CD4-positive, alpha-beta T cell (primary cell): ENCODE data around the gene HOXA3. TPM values are rescaled to one million over a fixed set of nuclear protein-coding genes. Genes with fewer than 3 reads are reported as not detected.

Experiments used
- ATAC-seq: fragments of 200-7000 bp; cut with Tn5 transposase; one replicate; pipeline ENCODE4 v1.10.0; 2022; ENCODE audit warnings: mild to moderate bottlenecking; ENCODE audit not compliant: poor library complexity
- CTCF ChIA-PET: fragments of 350-600 bp; sonication (Branson Sonifier 250); formaldehyde crosslinking; loops from one replicate; lab custom pipeline; 2021; ENCODE audit warnings: antibody characterized with exemption, inconsistent platforms; lab: Charles Lee
- POLR2A ChIA-PET: fragments of 350-600 bp; sonication (Branson Sonifier 250); formaldehyde crosslinking; loops from one replicate; lab custom pipeline; 2021; ENCODE audit warnings: antibody characterized with exemption, inconsistent platforms; lab: Charles Lee
- DNase-seq, 14 experiments: peaks; one replicate each; pipeline ENCODE4 v3.0.0-alpha.2; 2013 to 2020; ENCODE audit warnings: mixed read lengths in 2 of 14
- H3K27ac ChIP-seq, 2 donors: one replicate each; pipeline versions ENCODE4 v1.5.1 to v1.7.0; 2013; ENCODE audit warnings: low read length in 2 of 2, low read depth in 1 of 2, mild to moderate bottlenecking in 1 of 2
- H3K27me3 ChIP-seq, 2 experiments: 1 replicate in 1 of 2; 2 replicates in 1 of 2; pipeline versions ENCODE4 v1.6.1 to v1.7.0; 2013; ENCODE audit warnings: low read length in 2 of 2, control low read depth in 1 of 2, mild to moderate bottlenecking in 1 of 2, moderate library complexity in 1 of 2; ENCODE audit not compliant: insufficient read depth in 2 of 2, control insufficient read depth in 1 of 2
- H3K36me3 ChIP-seq: one replicate; pipeline ENCODE4 v1.6.1; 2013; ENCODE audit warnings: low read length, control low read depth; ENCODE audit not compliant: insufficient read depth
- H3K4me1 ChIP-seq: one replicate; pipeline ENCODE4 v1.6.1; 2013; ENCODE audit warnings: low read length, control low read depth; ENCODE audit not compliant: insufficient read depth
- H3K4me3 ChIP-seq: one replicate; pipeline ENCODE4 v1.5.1; 2013; ENCODE audit warnings: mild to moderate bottlenecking, low read length, moderate library complexity
- H3K9me3 ChIP-seq, 2 experiments: 1 replicate in 1 of 2; 2 replicates in 1 of 2; pipeline versions ENCODE4 v1.6.1 to v1.7.0; 2013; ENCODE audit warnings: low read length in 2 of 2, mild to moderate bottlenecking in 2 of 2, control low read depth in 1 of 2, moderate library complexity in 1 of 2; ENCODE audit not compliant: control insufficient read depth in 1 of 2, insufficient read depth in 1 of 2
- H3K27ac Mint-ChIP-seq: one replicate; pipeline ENCODE4 v1.8.0; 2020; ENCODE audit warnings: mixed read lengths
- H3K27me3 Mint-ChIP-seq: one replicate; pipeline ENCODE4 v1.8.0; 2021; ENCODE audit warnings: mixed read lengths
- H3K36me3 Mint-ChIP-seq: one replicate; pipeline ENCODE4 v1.8.0; 2021; ENCODE audit warnings: low read depth, mixed read lengths
- H3K4me1 Mint-ChIP-seq: one replicate; pipeline ENCODE4 v1.8.0; 2021; ENCODE audit warnings: low read depth, mixed read lengths
- H3K4me3 Mint-ChIP-seq: one replicate; pipeline ENCODE4 v1.8.0; 2020; ENCODE audit warnings: mild to moderate bottlenecking, mixed read lengths
- H3K9me3 Mint-ChIP-seq: one replicate; pipeline ENCODE4 v1.8.0; 2020; ENCODE audit warnings: mixed read lengths
- CTCF ChIP-seq: fragments of 200-600 bp; IDR thresholded peaks from one replicate; pipeline ENCODE4 v1.8.0; 2022; ENCODE audit warnings: antibody characterized with exemption, mild to moderate bottlenecking
- intact Hi-C, 2 experiments: fragments of 100-400 bp; cut with DNase I in 1 of 2; cut with micrococcal nuclease in 1 of 2; formaldehyde crosslinking; loops; one replicate each; pipeline versions ENCODE4 v1.15.1 to v1.9.0; 2023 to 2025; cut with DNase I, micrococcal nuclease
- total RNA-seq, 174 experiments: library from RNA in 2 of 174; stranded (reverse) in 2 of 174; gene quantifications; one replicate each; pipeline ENCODE4 v1.2.3 and lab custom pipeline; 2021 to 2026

Gene HOXA3
- total RNA-seq, 2 experiments from 2014 or later: not detected

GRCh38 chr7:27198138-27198841 is 45.9 kb upstream of the HOXA3 start:
- POLR2A ChIA-PET: interaction anchor here (0.7 to 1.5 kb wide), 3 partner anchors 15 to 1336 kb away, joined by 3 to 4 read pairs (median 3); partner anchors contain the start of gene HIBADH
- DNase-seq (no peak), ATAC-seq (no peak)
- H3K9me3 ChIP-seq: peaks cover 0 to 22% of the 10 kb centered on the region in 2 experiments
- peaks cover 39% of the 10 kb centered on the region for H3K4me1 Mint-ChIP-seq
- peak overlapping the region; percentile 26 for H3K4me3 Mint-ChIP-seq
- H3K27ac ChIP-seq: no peak overlapping the region
- H3K27me3 Mint-ChIP-seq: peaks cover 89% of the 10 kb centered on the region
- peaks cover 82 to 89% of the 10 kb centered on the region in 2 experiments for H3K27me3 ChIP-seq
- H3K36me3 ChIP-seq: no peaks in the 10 kb centered on the region
- H3K9me3 Mint-ChIP-seq: no peaks in the 10 kb centered on the region
- CTCF ChIA-PET: no interaction called here
- H3K4me1 ChIP-seq: peaks cover 47% of the 10 kb centered on the region
- no peak overlapping the region for H3K4me3 ChIP-seq
- no peak overlapping the region for H3K27ac Mint-ChIP-seq
- TF ChIP-seq CTCF: no peak
- intact Hi-C loops: loop anchor here (5.0 to 10.0 kb wide), 9 partner anchors 46 to 987 kb away; partner anchors contain the start of genes HIBADH (in 2 of the 2), HOXA3 (in 1 of the 2), JAZF1 (in 1 of the 2) and TAX1BP1 (in 1 of the 2)
- H3K36me3 Mint-ChIP-seq: no peaks in the 10 kb centered on the region

DNA sequence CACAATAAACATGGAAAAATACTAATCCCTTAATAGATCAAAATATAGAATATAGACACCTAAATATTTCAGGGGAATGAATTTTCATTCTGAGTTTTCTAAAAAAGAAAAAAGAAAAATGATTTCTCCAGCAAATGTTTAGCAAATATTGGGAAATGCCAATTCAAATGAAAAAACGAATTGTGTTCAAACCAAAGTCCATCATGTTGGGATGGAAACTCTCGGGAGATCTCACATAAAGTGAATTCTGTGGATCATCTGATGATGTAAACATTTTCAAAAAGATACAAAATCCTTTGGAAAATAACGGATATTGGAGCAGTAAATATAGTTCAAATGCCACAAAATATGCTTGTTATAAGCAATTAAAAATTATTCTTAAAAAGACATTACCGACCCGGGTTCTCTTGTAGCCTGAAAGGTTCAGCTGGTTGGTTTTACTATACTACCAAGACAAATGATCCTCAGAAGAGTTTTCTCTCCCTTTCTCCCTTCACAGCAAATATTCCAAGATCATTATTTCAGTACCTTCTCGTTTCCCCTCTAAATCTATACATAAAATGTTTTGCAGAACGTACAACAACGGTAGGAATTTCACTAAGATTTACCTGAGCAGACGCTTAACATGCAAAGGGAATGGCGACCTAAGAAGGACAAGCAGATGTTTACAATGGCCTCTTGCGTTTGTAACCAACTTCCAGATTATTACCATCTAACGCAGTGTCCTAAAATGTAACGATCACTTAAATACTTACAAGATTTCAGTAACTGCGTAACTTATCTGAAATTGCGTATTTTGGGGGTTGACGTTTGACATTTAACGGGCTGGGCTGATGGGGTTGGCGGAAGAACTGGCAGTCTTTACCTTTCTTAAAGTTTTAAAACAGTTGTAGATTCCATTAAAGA is 45.0 kb upstream of the HOXA3 start:
- DNase-seq: no peak
- Histone ChIP-seq H3K36me3 (no peaks in the 10 kb centered on the region), H3K9me3 (peaks cover 0 to 21% of the 10 kb centered on the region in 2 experiments), H3K4me3 (no peak overlapping the region), H3K27me3 (peaks cover 80 to 88% of the 10 kb centered on the region in 2 experiments), H3K27ac (no peak overlapping the region), H3K4me1 (peaks cover 53% of the 10 kb centered on the region)
- Mint-ChIP-seq H3K9me3 (no peaks in the 10 kb centered on the region), H3K27me3 (peaks cover 88% of the 10 kb centered on the region), H3K27ac (no peak overlapping the region), H3K4me1 (peaks cover 44% of the 10 kb centered on the region), H3K4me3 (no peak overlapping the region), H3K36me3 (no peaks in the 10 kb centered on the region)
- CTCF ChIA-PET: no interaction called here
- intact Hi-C loops: loop anchor here (1.0 to 10.0 kb wide), 11 partner anchors 45 to 987 kb away; partner anchors contain the start of genes HIBADH (in 2 of the 2), HOXA3 (in 1 of the 2), JAZF1 (in 1 of the 2) and TAX1BP1 (in 1 of the 2)
- POLR2A ChIA-PET: interaction anchor here (1.4 kb wide), 1 partner anchor 465 kb away, joined by 4 read pairs; the partner anchor contains the start of gene HIBADH
- no peak for ATAC-seq
- TF ChIP-seq CTCF: no peak

DNA sequence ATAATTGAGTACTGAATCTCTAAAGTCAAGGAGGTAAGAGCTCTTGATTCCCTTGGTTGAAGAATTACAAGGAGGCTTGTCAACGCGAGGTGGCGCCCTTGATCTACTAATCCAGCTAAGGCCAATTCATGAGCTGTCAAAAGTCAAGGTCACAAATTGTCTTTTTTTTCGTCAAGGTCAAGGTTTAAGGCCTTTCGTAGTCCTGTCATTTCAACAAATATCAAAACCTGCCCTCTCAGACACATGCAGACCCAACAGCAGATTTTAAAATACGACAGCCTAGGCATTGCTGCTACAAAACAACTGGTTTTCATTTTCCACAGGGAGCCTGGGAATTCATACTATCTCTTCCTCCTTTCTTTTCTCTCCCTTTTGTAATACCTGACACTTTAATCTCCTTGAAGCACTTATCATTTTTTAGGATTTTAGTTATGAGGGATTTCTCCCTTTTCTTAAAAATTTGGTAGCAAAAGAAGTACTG is 43.9 kb upstream of the HOXA3 start:
- H3K4me1 ChIP-seq: peaks cover 53% of the 10 kb centered on the region
- Mint-ChIP-seq H3K4me3 (peak overlapping the region; percentile 57), H3K9me3 (no peaks in the 10 kb centered on the region), H3K27me3 (peaks cover 88% of the 10 kb centered on the region), H3K27ac (no peak overlapping the region), H3K36me3 (no peaks in the 10 kb centered on the region), H3K4me1 (peaks cover 43% of the 10 kb centered on the region)
- peak; percentile 84 for TF ChIP-seq CTCF
- no peaks in the 10 kb centered on the region for H3K36me3 ChIP-seq
- peak; percentile 51 for ATAC-seq
- CTCF ChIA-PET: interaction anchor here (0.6 to 2.4 kb wide), 21 partner anchors 10 to 1304 kb away, joined by 3 to 17 read pairs (median 4); partner anchors contain the start of gene HOXA11
- H3K27ac ChIP-seq: no peak overlapping the region
- intact Hi-C loops: loop anchor here (1.0 to 10.0 kb wide), 15 partner anchors 44 to 988 kb away; partner anchors contain the start of genes HIBADH (in 2 of the 2), HOXA3 (in 1 of the 2), JAZF1 (in 1 of the 2) and TAX1BP1 (in 1 of the 2)
- DNase-seq: peak; percentile 75 to 89 (median 83)
- no peak overlapping the region for H3K4me3 ChIP-seq
- H3K27me3 ChIP-seq: peaks cover 80 to 88% of the 10 kb centered on the region in 2 experiments
- H3K9me3 ChIP-seq: peaks cover 0 to 26% of the 10 kb centered on the region in 2 experiments
- POLR2A ChIA-PET: interaction anchor here (0.7 to 1.3 kb wide), 3 partner anchors 9 to 824 kb away, joined by 3 to 8 read pairs (median 3); no protein-coding TSS in a partner anchor
